HFF-Myc (cell line): ENCODE data around the gene ARL8B.
A peak's percentile ranks its signal among the peaks of the same experiment; 100 is the strongest.
"Not testable (repeated sequence)": the region's sequence is repeated elsewhere in the genome, so short reads cannot be mapped to it uniquely, and the experiment has no call there.

Experiments used
- DNase-seq: peaks from one replicate; pipeline ENCODE4 v3.0.0-alpha.2; 2011; ENCODE audit warnings: low read depth; ENCODE audit errors: extremely low read depth
- H3K4me3 ChIP-seq: replicated peaks from 2 replicates; pipeline ENCODE4 v1.5.1; 2011; ENCODE audit warnings: low read depth, mild to moderate bottlenecking, control low read depth, low read length
- CTCF ChIP-seq: IDR thresholded peaks from 2 replicates; pipeline ENCODE4 v1.5.1; 2012; ENCODE audit warnings: mild to moderate bottlenecking, low read depth, low read length, control low read depth; ENCODE audit errors: missing control alignments

The ARL8B gene

GRCh38 chr3:5122030-5122740, at the start of gene ARL8B:
TSS of gene ARL8B (plus strand) at chr3:5122292. CDS start at chr3:5122466, 174 bp downstream.
- DNase-seq = no peak
- peak within 1 kb of the TSS; percentile 99 for H3K4me3 ChIP-seq
- peak; percentile 96 for TF ChIP-seq CTCF

DNA sequence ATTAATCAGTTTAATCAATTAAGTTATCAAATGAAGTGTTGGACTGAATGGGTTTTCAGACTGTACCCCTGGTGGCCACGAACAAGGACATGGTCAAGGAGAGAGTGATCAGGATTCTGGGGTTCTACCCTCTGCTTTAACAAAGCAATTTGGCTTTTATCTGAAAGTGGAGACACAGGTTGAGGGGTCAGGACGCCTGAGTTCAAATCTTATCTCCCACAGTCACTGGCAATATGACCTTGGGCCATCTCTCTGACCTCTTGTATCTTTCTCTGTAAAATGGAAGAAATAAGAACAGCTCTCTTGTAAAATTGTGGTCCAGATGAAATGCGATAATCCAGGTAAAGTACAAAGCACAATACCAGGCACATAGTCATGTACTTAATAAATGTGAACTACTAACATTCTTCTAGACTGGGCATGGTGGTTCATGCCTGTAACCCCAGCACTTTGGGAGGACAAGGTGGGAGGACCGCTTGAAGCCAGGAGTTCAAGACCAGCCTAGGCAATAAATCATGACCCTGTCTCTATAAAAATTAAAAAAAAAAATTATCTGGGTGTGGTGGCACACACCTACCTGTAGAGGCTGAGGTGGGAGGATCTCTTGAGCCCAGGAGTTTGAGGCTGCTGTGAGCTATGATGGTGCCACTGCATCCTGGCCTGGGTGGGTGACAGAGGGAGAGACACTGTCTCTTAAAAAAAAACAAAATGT, 48.6 kb upstream of the ARL8B start:
- DNase-seq = no peak
- H3K4me3 ChIP-seq = no peak overlapping the region
- TF ChIP-seq CTCF = no peak

DNA sequence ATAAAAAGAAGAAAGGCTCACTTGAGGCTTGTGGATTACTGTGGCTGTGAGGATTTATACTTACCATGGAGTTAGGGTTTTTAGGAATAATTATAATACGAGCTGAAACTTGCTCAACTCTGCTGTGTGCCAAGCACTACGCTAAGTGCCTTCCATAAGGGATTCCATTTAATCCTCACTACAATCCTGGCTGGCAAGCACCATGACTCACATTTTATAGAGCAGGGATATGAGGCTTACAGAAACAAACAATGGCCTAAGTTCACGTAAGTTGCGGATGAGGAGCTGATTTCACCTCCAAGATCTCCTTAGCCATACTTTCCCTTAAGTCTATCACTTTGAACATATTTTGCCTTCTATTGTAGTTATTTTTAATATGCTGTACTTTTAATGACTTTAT, 43.9 kb upstream of the ARL8B start:
- TF ChIP-seq CTCF = no peak
- no peak for DNase-seq
- no peak overlapping the region for H3K4me3 ChIP-seq

GRCh38 chr3:5079761-5080160, 42.3 kb upstream of the ARL8B start:
- H3K4me3 ChIP-seq = no peak overlapping the region
- no peak for DNase-seq
- TF ChIP-seq CTCF = no peak

GRCh38 chr3:5080779-5081550, 41.1 kb upstream of the ARL8B start:
- TF ChIP-seq CTCF = no peak
- DNase-seq = no peak
- no peak overlapping the region for H3K4me3 ChIP-seq

GRCh38 chr3:5081973-5082788, 39.9 kb upstream of the ARL8B start:
- H3K4me3 ChIP-seq = not testable (repeated sequence)

DNA sequence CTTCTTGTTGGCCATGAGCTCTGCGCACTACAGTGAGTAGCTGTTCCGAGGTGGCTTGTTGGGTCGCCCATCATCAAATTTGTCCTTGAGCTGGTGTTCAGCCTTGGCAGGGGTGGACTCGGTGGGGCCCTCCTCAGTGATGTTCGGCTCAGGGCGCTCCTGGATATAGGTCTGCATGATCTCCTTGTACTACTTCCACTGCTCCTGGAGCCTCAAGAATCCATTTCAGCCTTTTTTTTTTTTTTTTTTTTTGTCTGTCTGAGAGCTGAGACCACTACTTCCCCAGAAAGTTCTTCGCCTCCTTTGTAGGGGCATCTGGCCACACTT, 39.3 kb upstream of the ARL8B start:
- no peak overlapping the region for H3K4me3 ChIP-seq
- TF ChIP-seq CTCF = no peak
- DNase-seq = no peak

More at GRCh38 chr3:5081973-5082788, 39.9 kb upstream of the ARL8B start:
- not testable (repeated sequence) for DNase-seq
